GM23248 (cell line): ENCODE results near the gene FANCG. TPM values are rescaled to one million over a fixed set of nuclear protein-coding genes. Genes with fewer than 3 reads are reported as not detected.

ENCODE experiments used
- DNase-seq: peaks from one replicate; pipeline ENCODE4 v3.0.0-alpha.2; 2015
- H2AFZ ChIP-seq: fragments of 200-600 bp; sonication (generic); 2 replicates; pipeline ENCODE4 v1.6.1; 2016; ENCODE audit warnings: antibody characterized with exemption
- H3F3A ChIP-seq: fragments of 200-600 bp; sonication (generic); 2 replicates; pipeline ENCODE4 v1.6.1; 2016; ENCODE audit warnings: mild to moderate bottlenecking, antibody characterized with exemption, mixed run types; ENCODE audit not compliant: insufficient read depth
- H3K27ac ChIP-seq: fragments of 200-600 bp; sonication (generic); 2 replicates; pipeline ENCODE4 v1.5.1; 2016; ENCODE audit warnings: mild to moderate bottlenecking
- H3K27me3 ChIP-seq: fragments of 200-600 bp; sonication (generic); replicated peaks from 2 replicates; pipeline ENCODE4 v1.6.1; 2016; ENCODE audit warnings: mild to moderate bottlenecking; ENCODE audit not compliant: insufficient read depth
- H3K36me3 ChIP-seq: fragments of 200-600 bp; sonication (generic); 2 replicates; pipeline ENCODE4 v1.6.1; 2016; ENCODE audit warnings: low read depth, mild to moderate bottlenecking
- H3K4me1 ChIP-seq: fragments of 200-600 bp; sonication (generic); 2 replicates; pipeline ENCODE4 v1.6.1; 2016; ENCODE audit warnings: mild to moderate bottlenecking; ENCODE audit not compliant: insufficient read depth
- H3K4me2 ChIP-seq: fragments of 200-600 bp; sonication (generic); one replicate; pipeline ENCODE4 v1.6.1; 2016; ENCODE audit warnings: mild to moderate bottlenecking; ENCODE audit not compliant: unreplicated experiment
- H3K4me3 ChIP-seq: fragments of 200-600 bp; sonication (generic); 2 replicates; pipeline ENCODE4 v1.5.1; 2016; ENCODE audit warnings: mild to moderate bottlenecking
- H3K79me2 ChIP-seq: fragments of 200-600 bp; sonication (generic); 2 replicates; pipeline ENCODE4 v1.6.1; 2016; ENCODE audit warnings: mild to moderate bottlenecking; ENCODE audit not compliant: insufficient read depth
- H3K9ac ChIP-seq: fragments of 200-600 bp; sonication (generic); 2 replicates; pipeline ENCODE4 v1.6.1; 2016; ENCODE audit warnings: mild to moderate bottlenecking
- H3K9me2 ChIP-seq: fragments of 200-600 bp; sonication (generic); 2 replicates; pipeline ENCODE4 v1.6.1; 2016; ENCODE audit warnings: mixed run types, mild to moderate bottlenecking, moderate library complexity; ENCODE audit not compliant: insufficient read depth
- H3K9me3 ChIP-seq: fragments of 200-600 bp; sonication (generic); one replicate; pipeline ENCODE4 v1.6.1; 2017; ENCODE audit warnings: low read depth
- H4K20me1 ChIP-seq: fragments of 200-600 bp; sonication (generic); 2 replicates; pipeline ENCODE4 v1.6.0; 2016; ENCODE audit not compliant: insufficient read depth
- EZH2 ChIP-seq: fragments of 200-600 bp; sonication (generic); IDR thresholded peaks from 2 replicates; pipeline ENCODE4 v1.6.1; 2018; ENCODE audit warnings: antibody characterized with exemption, mild to moderate bottlenecking; ENCODE audit not compliant: insufficient read depth, poor library complexity, severe bottlenecking
- EZH2phosphoT487 ChIP-seq: fragments of 200-600 bp; sonication (generic); IDR thresholded peaks from 2 replicates; pipeline ENCODE4 v1.6.1; 2018; ENCODE audit warnings: antibody characterized with exemption, moderate library complexity, mild to moderate bottlenecking, low read depth; ENCODE audit not compliant: insufficient read depth
- WGBS, 2 experiments: methylation state at CpG; one replicate each; pipeline ENCODE4 v1.1.6; 2015 to 2017; ENCODE audit warnings: low lambda C conversion rate in 2 of 2, low coverage in 1 of 2; ENCODE audit errors: missing lambda C conversion rate in 2 of 2; 5-methylcytosine and 5-hydroxymethylcytosine counted together
- in situ Hi-C: fragments of 300-500 bp; cut with MboI; formaldehyde crosslinking; loops from 2 replicates; pipeline ENCODE4 v1.15.0; 2020
- polyA plus RNA-seq: library from polyadenylated mRNA; unstranded; fragments of >200 nt; fragmentation: Nextera tagmentation; extraction: Ambion mirVana; gene quantifications from 2 replicates; pipeline ENCODE4 v1.2.1, GENCODE V29; 2016
- total RNA-seq: library from RNA; depleted of rRNA; stranded (reverse); fragments of >200 nt; shearing (Covaris generic); gene quantifications from 2 replicates; pipeline ENCODE4 v1.2.3, GENCODE V29; 2014

FANCG gene
- total and polyA plus RNA-seq, 2 experiments from 2014 or later: 15.3 to 20.0 TPM

DNA sequence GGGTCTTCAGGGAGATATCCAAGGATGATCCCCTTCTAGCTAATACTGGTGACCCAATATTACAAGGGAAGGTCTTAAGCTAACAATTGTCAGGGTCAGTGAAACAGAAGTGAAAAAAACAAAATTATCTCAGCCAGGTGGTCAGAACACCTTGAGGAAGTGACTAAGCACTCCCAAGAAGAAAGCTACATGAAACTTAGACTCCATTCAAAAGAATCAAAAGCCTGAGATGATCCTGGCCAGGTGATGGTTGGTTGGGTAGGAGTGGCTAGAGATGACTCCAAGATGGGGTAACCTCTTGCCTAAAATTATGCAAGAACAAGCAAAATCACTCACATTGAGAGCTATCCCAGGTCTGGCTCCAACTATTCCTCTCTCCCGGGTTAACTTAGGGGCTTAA lies 12.7 kb downstream of the FANCG start:
- TF ChIP-seq EZH2: no peak
- TF ChIP-seq EZH2phosphoT487: no peak
- no peak overlapping the region for H3K4me3 ChIP-seq
- H3K4me2 ChIP-seq: no peak overlapping the region
- H3K4me1 ChIP-seq: peaks cover 28% of the 10 kb centered on the region
- 53 to 64% methylated on average over 1 of the region's 1 CpG for WGBS, 2 experiments
- peaks cover 53% of the 10 kb centered on the region for H3K36me3 ChIP-seq
- no peak overlapping the region for H3K27ac ChIP-seq
- H3K9me3 ChIP-seq: no peaks in the 10 kb centered on the region
- no peak overlapping the region for H3K9ac ChIP-seq
- H3F3A ChIP-seq: peaks cover 28% of the 10 kb centered on the region
- peaks cover 31% of the 10 kb centered on the region for H4K20me1 ChIP-seq
- no peaks in the 10 kb centered on the region for H3K9me2 ChIP-seq
- in situ Hi-C loops: no loop called here
- DNase-seq: no peak
- no peaks in the 10 kb centered on the region for H3K27me3 ChIP-seq
- H2AFZ ChIP-seq: no peak overlapping the region
- peaks cover 98% of the 10 kb centered on the region for H3K79me2 ChIP-seq

- Histone ChIP-seq H3K4me1 (no peaks in the 10 kb centered on the region), H2AFZ (no peak overlapping the region), H3K9ac (no peak overlapping the region), H3K27ac (no peak overlapping the region), H3F3A (peaks cover 50% of the 10 kb centered on the region; the same call in 1 of the 2 replicates), H3K27me3 (no peaks in the 10 kb centered on the region), H4K20me1 (no peaks in the 10 kb centered on the region; the same call in 1 of the 2 replicates), H3K79me2 (peaks cover 88% of the 10 kb centered on the region), H3K9me2 (no peaks in the 10 kb centered on the region), H3K36me3 (peaks cover 99% of the 10 kb centered on the region), H3K4me2 (no peak overlapping the region), H3K9me3 (no peaks in the 10 kb centered on the region), H3K4me3 (no peak overlapping the region)
- 82 to 85% methylated on average over 11 of the region's 11 CpGs for WGBS, 2 experiments
- in situ Hi-C loops: no loop called here
- TF ChIP-seq EZH2phosphoT487 (no peak), EZH2 (no peak)
- no peak for DNase-seq
Observed at GRCh38 chr9:35060548-35061207, 19.1 kb downstream of the FANCG start.

- Histone ChIP-seq H3K9me2 (no peaks in the 10 kb centered on the region), H3K4me1 (no peaks in the 10 kb centered on the region), H3K36me3 (peaks cover 97% of the 10 kb centered on the region), H3K9me3 (no peaks in the 10 kb centered on the region), H3K27ac (no peak overlapping the region), H3F3A (peaks cover 59% of the 10 kb centered on the region), H3K79me2 (peaks cover 80% of the 10 kb centered on the region), H3K27me3 (no peaks in the 10 kb centered on the region), H3K4me3 (no peak overlapping the region), H2AFZ (no peak overlapping the region), H3K4me2 (no peak overlapping the region), H4K20me1 (no peaks in the 10 kb centered on the region; the same call in 1 of the 2 replicates), H3K9ac (no peak overlapping the region)
- DNase-seq: no peak
- 86 to 90% methylated on average over 10 of the region's 10 CpGs for WGBS, 2 experiments
- in situ Hi-C loops: no loop called here
- no peak for TF ChIP-seq EZH2phosphoT487
- no peak for TF ChIP-seq EZH2
Observed at GRCh38 chr9:35059438-35059837, 20.3 kb downstream of the FANCG start.

DNA sequence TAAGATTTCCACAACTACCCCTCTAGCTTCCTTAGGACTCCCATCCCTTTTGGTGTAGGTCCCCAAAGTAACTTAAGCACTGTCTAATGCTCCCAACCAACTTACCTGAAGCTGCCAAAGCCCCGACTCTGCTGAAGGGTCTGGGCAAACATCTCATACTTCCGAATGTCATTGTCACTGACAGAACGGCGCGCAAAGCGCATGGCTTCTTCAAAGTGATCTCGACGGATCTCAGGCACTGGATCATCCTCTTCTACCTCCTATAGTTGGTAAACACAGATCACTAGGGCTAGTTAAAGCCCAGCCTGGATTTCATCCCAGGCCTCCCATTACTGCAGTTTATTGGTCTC lies 22.5 kb downstream of the FANCG start:
- H2AFZ ChIP-seq: no peak overlapping the region
- H3K9me2 ChIP-seq: no peaks in the 10 kb centered on the region
- no peaks in the 10 kb centered on the region for H3K27me3 ChIP-seq
- H3K4me3 ChIP-seq: no peak overlapping the region
- no peak overlapping the region for H3K9ac ChIP-seq
- WGBS, 2 experiments: 98 to 99% methylated on average over 8 of the region's 8 CpGs
- no peaks in the 10 kb centered on the region for H3K9me3 ChIP-seq
- no peak overlapping the region for H3K4me2 ChIP-seq
- TF ChIP-seq EZH2phosphoT487 (no peak), EZH2 (no peak)
- H3K79me2 ChIP-seq: peaks cover 67% of the 10 kb centered on the region
- no peaks in the 10 kb centered on the region for H3K4me1 ChIP-seq
- DNase-seq: no peak
- H3K27ac ChIP-seq: no peak overlapping the region
- H4K20me1 ChIP-seq: no peaks in the 10 kb centered on the region; the same call in 1 of the 2 replicates
- H3K36me3 ChIP-seq: peaks cover 82% of the 10 kb centered on the region
- H3F3A ChIP-seq: peaks cover 68% of the 10 kb centered on the region
- in situ Hi-C loops: no loop called here
